ENCODE measurements around the gene RSBN1L.

DNA sequence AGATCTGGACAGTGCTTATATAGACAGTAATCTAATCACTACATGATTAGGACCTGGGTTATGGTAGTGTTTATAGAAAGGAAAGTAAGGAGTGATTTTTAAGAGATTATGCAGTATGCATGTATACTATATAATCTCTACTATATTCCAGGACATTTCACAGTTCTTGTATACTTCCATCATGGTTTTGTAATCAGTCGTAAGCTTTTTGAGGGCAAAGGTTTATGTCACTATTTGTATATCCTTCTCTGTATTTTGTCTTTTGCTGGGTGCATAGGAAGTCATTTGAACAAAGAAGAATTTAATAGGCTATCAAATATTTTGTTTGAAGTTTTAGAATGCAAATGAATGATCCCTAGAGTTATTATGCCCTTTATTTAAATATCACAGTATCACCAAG, 39.2 kb downstream of the RSBN1L start:
- no peak for TF ChIP-seq EZH2 (IDR thresholded peaks at IDR 0.05; ENCODE audit: borderline replicate concordance, insufficient read depth, low read length, poor library complexity, severe bottlenecking)
- TF ChIP-seq, protein P1, sequence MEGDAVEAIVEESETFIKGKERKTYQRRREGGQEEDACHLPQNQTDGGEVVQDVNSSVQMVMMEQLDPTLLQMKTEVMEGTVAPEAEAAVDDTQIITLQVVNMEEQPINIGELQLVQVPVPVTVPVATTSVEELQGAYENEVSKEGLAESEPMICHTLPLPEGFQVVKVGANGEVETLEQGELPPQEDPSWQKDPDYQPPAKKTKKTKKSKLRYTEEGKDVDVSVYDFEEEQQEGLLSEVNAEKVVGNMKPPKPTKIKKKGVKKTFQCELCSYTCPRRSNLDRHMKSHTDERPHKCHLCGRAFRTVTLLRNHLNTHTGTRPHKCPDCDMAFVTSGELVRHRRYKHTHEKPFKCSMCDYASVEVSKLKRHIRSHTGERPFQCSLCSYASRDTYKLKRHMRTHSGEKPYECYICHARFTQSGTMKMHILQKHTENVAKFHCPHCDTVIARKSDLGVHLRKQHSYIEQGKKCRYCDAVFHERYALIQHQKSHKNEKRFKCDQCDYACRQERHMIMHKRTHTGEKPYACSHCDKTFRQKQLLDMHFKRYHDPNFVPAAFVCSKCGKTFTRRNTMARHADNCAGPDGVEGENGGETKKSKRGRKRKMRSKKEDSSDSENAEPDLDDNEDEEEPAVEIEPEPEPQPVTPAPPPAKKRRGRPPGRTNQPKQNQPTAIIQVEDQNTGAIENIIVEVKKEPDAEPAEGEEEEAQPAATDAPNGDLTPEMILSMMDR (IDR thresholded peaks at IDR 0.05; ENCODE audit: poor library complexity, severe bottlenecking): no peak
- TF ChIP-seq POLR2AphosphoS5 (IDR thresholded peaks at IDR 0.05): no peak
- no peak for TF ChIP-seq RAD21 (conservative IDR thresholded peaks at IDR 0.05)
